ENCODE measurements around the gene FADS6. TPM values are rescaled to one million over a fixed set of nuclear protein-coding genes. Genes with fewer than 3 reads are reported as not detected.

The FADS6 gene
- total RNA-seq, 1 experiment from 2014 or later, result 1.2 TPM

GRCh38 chr17:74866198-74866835 is 27.1 kb downstream of the FADS6 start:
- no peaks in the 10 kb centered on the region for H3K79me2 ChIP-seq (ENCODE audit: insufficient read depth, low read length)
- no peak overlapping the region for H2BK5ac ChIP-seq (ENCODE audit: insufficient read length, low read length)
- Mint-ChIP-seq H3K9me3 (no peaks in the 10 kb centered on the region), H3K4me1 (peaks cover 14 to 18% of the 10 kb centered on the region in 2 experiments), H3K27me3 (ENCODE audit: low read depth) (peaks cover 9% of the 10 kb centered on the region), H3K36me3 (ENCODE audit: insufficient read depth in 1 of 3, low read depth in 3 of 3) (peaks cover 3 to 29% (median 25%) of the 10 kb centered on the region in 3 experiments; a peak in 4 of 7 replicates), H3K4me3 (no peak overlapping the region), H3K27ac (no peak overlapping the region)
- H2BK12ac ChIP-seq (ENCODE audit: insufficient read length, low read depth, low read length), result no peak overlapping the region
- no peak overlapping the region for H3K9ac ChIP-seq (ENCODE audit: extremely low read depth, insufficient read length, low read length)
- peaks cover under 1% of the 10 kb centered on the region for H3K23me2 ChIP-seq (ENCODE audit: insufficient read length, low read depth, low read length, poor library complexity, severe bottlenecking)
- no peak overlapping the region for H2BK120ac ChIP-seq (ENCODE audit: low read depth, low read length, poor library complexity, severe bottlenecking)
- no peak for DNase-seq
- no peak overlapping the region for H3K4me2 ChIP-seq (ENCODE audit: insufficient read depth, insufficient read length, low read length)
- no peak overlapping the region for H3K23ac ChIP-seq (ENCODE audit: insufficient read length, low read depth, low read length)
- H2AK5ac ChIP-seq (ENCODE audit: insufficient read length, low read length), result no peak overlapping the region
- H4K20me1 ChIP-seq (ENCODE audit: control insufficient read depth, insufficient read depth, insufficient read length), result no peaks in the 10 kb centered on the region
- H3K27ac ChIP-seq (ENCODE audit: insufficient read length, low read depth, low read length), result no peak overlapping the region
- no peak overlapping the region for H3K4ac ChIP-seq (ENCODE audit: low read depth, low read length)
- H3K14ac ChIP-seq (ENCODE audit: insufficient read depth, low read length), result no peak overlapping the region
- 0 out of 2 replicates have a peak, but pooled peaks cover 4% of the 10 kb centered on the region for H3K4me1 ChIP-seq (ENCODE audit: insufficient read depth, low read length)
- no peak overlapping the region for H3K56ac ChIP-seq (ENCODE audit: insufficient read length, low read depth, low read length)
- H3K27me3 ChIP-seq (ENCODE audit: insufficient read depth, low read length), result peaks cover 5% of the 10 kb centered on the region; the same call in 1 of the 2 replicates
- H3K9me3 ChIP-seq (ENCODE audit: control insufficient read depth, low read depth, low read length), result no peaks in the 10 kb centered on the region
- H3K18ac ChIP-seq (ENCODE audit: insufficient read length, low read depth, low read length), result no peak overlapping the region
- TF ChIP-seq CTCF (conservative IDR thresholded peaks at IDR 0.05), result no peak
- H2BK15ac ChIP-seq (ENCODE audit: low read depth, low read length), result no peak overlapping the region
- H4K8ac ChIP-seq (replicated peaks; ENCODE audit: insufficient read length, low read depth, low read length), result no peak overlapping the region
- no peak overlapping the region for H2AFZ ChIP-seq (ENCODE audit: low read length)
- no peak overlapping the region for H3T11ph ChIP-seq (ENCODE audit: low read length)
- no CpG with 5 or more reads among the region's 19 CpGs for WGBS (ENCODE audit: extremely low coverage, insufficient read length, low lambda C conversion rate)
- no peak overlapping the region for H2BK20ac ChIP-seq (ENCODE audit: low read depth, low read length, poor library complexity, severe bottlenecking)
- H4K5ac ChIP-seq (ENCODE audit: insufficient read length, low read depth, low read length), result no peak overlapping the region
- no peak overlapping the region for H4K91ac ChIP-seq (ENCODE audit: insufficient read length, low read depth, low read length)
- H3K79me1 ChIP-seq (ENCODE audit: insufficient read depth, low read depth, low read length, poor library complexity, severe bottlenecking), result no peaks in the 10 kb centered on the region
